Aorta (tissue), 5 donors: ENCODE results near the gene GABRR3. TPM values are rescaled to one million over a fixed set of nuclear protein-coding genes. Genes with fewer than 3 reads are reported as not detected.

ENCODE experiments used
- ATAC-seq: fragments of 200-7000 bp; cut with Tn5 transposase; one replicate; pipeline ENCODE4 v1.9.1; 2022; ENCODE audit warnings: moderate library complexity; ENCODE audit not compliant: low FRiP score
- DNase-seq, 2 donors: peaks; one replicate each; pipeline ENCODE4 v3.0.0-alpha.2; 2020
- H3K27ac ChIP-seq, 2 donors: one replicate each; pipeline ENCODE4 v1.5.1; 2013; ENCODE audit warnings: low read length in 2 of 2, mild to moderate bottlenecking in 2 of 2, moderate library complexity in 2 of 2, control low read depth in 1 of 2, inconsistent platforms in 1 of 2, low read depth in 1 of 2
- H3K27me3 ChIP-seq, 2 donors: one replicate each; pipeline ENCODE4 v1.6.1; 2013; ENCODE audit warnings: control low read depth in 1 of 2, low read length in 1 of 2, mild to moderate bottlenecking in 1 of 2, moderate library complexity in 1 of 2; ENCODE audit not compliant: insufficient read depth in 2 of 2, control insufficient read depth in 1 of 2
- H3K36me3 ChIP-seq, 2 donors: one replicate each; pipeline ENCODE4 v1.6.1; 2013; ENCODE audit warnings: control low read depth in 1 of 2, low read length in 1 of 2, mild to moderate bottlenecking in 1 of 2; ENCODE audit not compliant: insufficient read depth in 2 of 2, control insufficient read depth in 1 of 2
- H3K4me1 ChIP-seq, 2 donors: one replicate each; pipeline ENCODE4 v1.6.1; 2013; ENCODE audit warnings: low read length in 2 of 2, control low read depth in 1 of 2, mild to moderate bottlenecking in 1 of 2, moderate library complexity in 1 of 2; ENCODE audit not compliant: insufficient read depth in 2 of 2, control insufficient read depth in 1 of 2
- H3K4me3 ChIP-seq, 2 donors: one replicate each; pipeline ENCODE4 v1.5.1; 2013; ENCODE audit warnings: low read length in 2 of 2, control low read depth in 1 of 2, mild to moderate bottlenecking in 1 of 2
- H3K9me3 ChIP-seq: one replicate; pipeline ENCODE4 v1.6.1; 2013; ENCODE audit warnings: mild to moderate bottlenecking, low read length; ENCODE audit not compliant: control insufficient read depth
- WGBS, 2 donors: extraction: QIAGEN DNeasy Blood & Tissue Kit; methylation state at CpG; one replicate each; pipeline ENCODE4 v1.1.7; 2013; 5-methylcytosine and 5-hydroxymethylcytosine counted together
- intact Hi-C, 2 donors: fragments of 100-400 bp; cut with DNase I; formaldehyde crosslinking; loops; one replicate each; pipeline versions ENCODE4 v1.14.2 to v1.15.0; 2022
- polyA plus RNA-seq, 2 donors: library from polyadenylated mRNA; stranded (reverse); fragments of 200-250 nt; gene quantifications; one replicate each; pipeline ENCODE4 v1.2.3, GENCODE V29; 2013
- total RNA-seq, 2 donors: library from RNA; stranded (reverse); fragmentation: NEBNext Ultra II Directional; extraction: Animal tissue kit (Norgen Biotek cat#: 25700); gene quantifications; one replicate each; pipeline ENCODE4 v1.2.1, GENCODE V29; 2021
- donor health status: healthy with polysubstance abuse.
- donor health status: Bipolar disorder and iron deficiency.
- donor health status: DM: no; HTN: no; CAD: no.
- donor health status: DM: no; HTN: no; CAD: no.
- donor health status: DM: yes; HTN: yes; CAD: no.

The GABRR3 gene
- total and polyA plus RNA-seq, 4 donors, result not detected

- intact Hi-C loops, result no loop called here
- ATAC-seq, result no peak
Observed at GRCh38 chr3:98002717-98003116, 32.4 kb downstream of the GABRR3 start.

GRCh38 chr3:97999994-98000393 is 35.1 kb downstream of the GABRR3 start:
- Histone ChIP-seq H3K36me3 (no peaks in the 10 kb centered on the region), H3K27ac (no peak overlapping the region), H3K27me3 (no peaks in the 10 kb centered on the region), H3K9me3 (no peaks in the 10 kb centered on the region), H3K4me3 (no peak overlapping the region), H3K4me1 (no peaks in the 10 kb centered on the region)
- intact Hi-C loops, result no loop called here
- no peak for DNase-seq
- 12 to 15% methylated on average over 1 of the region's 1 CpG for WGBS, 2 donors
- no peak for ATAC-seq

More at GRCh38 chr3:98002717-98003116, 32.4 kb downstream of the GABRR3 start:
- H3K27me3 ChIP-seq, result no peaks in the 10 kb centered on the region
- 96 to 97% methylated on average over 1 of the region's 1 CpG for WGBS, 2 donors
- H3K36me3 ChIP-seq, result no peaks in the 10 kb centered on the region
- no peak for DNase-seq
- H3K4me1 ChIP-seq, result no peaks in the 10 kb centered on the region
- no peak overlapping the region for H3K4me3 ChIP-seq
- no peaks in the 10 kb centered on the region for H3K9me3 ChIP-seq
- no peak overlapping the region for H3K27ac ChIP-seq

DNA sequence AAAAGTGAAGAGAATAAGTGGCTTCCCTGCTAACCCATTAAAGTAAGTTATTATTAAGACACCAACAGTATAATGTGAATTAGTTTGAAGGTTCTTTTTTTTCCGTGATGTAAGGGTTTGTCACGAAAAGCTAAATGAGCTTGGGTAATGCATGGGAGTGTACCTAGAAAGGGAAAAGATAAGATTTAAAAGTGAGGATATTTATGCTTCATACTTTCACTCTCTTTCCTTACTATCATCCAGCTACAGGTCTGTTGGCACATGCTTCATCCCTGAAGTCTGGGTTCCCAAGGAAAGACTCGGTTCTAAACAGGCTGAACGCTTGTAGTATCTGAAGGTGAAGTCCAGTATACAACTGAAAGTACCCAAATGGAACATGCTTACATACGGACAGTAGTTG is 36.0 kb downstream of the GABRR3 start:
- no peak overlapping the region for H3K27ac ChIP-seq
- ATAC-seq (no peak), DNase-seq (no peak)
- 89 to 94% methylated on average over 5 of the region's 5 CpGs for WGBS, 2 donors
- no peak overlapping the region for H3K4me3 ChIP-seq
- H3K36me3 ChIP-seq, result no peaks in the 10 kb centered on the region
- H3K9me3 ChIP-seq, result no peaks in the 10 kb centered on the region
- intact Hi-C loops, result no loop called here
- H3K27me3 ChIP-seq, result no peaks in the 10 kb centered on the region
- no peaks in the 10 kb centered on the region for H3K4me1 ChIP-seq

DNA sequence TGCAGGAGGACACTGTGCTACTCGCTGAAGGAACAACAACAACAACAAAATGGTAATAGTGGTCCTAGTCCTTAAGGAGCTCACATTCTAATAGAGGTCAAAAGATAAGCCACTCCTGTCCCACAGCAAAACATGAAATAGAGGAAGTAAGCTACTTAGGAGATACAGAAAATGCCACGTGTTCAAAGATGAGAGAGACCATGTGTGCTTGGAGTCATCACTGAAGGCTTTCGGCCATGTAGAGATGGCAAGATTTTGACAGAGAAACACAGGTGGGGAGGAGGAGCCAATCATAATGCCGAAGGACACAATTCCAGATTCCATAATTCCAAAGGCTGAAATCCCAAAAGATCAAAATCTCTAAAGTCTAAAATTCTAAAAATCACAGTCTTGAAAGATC is 38.1 kb downstream of the GABRR3 start:
- Histone ChIP-seq H3K4me1 (no peaks in the 10 kb centered on the region), H3K9me3 (no peaks in the 10 kb centered on the region), H3K27ac (no peak overlapping the region), H3K36me3 (no peaks in the 10 kb centered on the region), H3K27me3 (no peaks in the 10 kb centered on the region), H3K4me3 (no peak overlapping the region)
- no peak for ATAC-seq
- intact Hi-C loops, result no loop called here
- DNase-seq, result no peak
- WGBS, 2 donors, result 82 to 85% methylated on average over 4 of the region's 4 CpGs

GRCh38 chr3:97994328-97994945 is 40.7 kb downstream of the GABRR3 start:
- Histone ChIP-seq H3K27ac (no peak overlapping the region), H3K4me3 (no peak overlapping the region), H3K36me3 (no peaks in the 10 kb centered on the region), H3K9me3 (no peaks in the 10 kb centered on the region), H3K27me3 (no peaks in the 10 kb centered on the region), H3K4me1 (no peaks in the 10 kb centered on the region)
- intact Hi-C loops, result no loop called here
- ATAC-seq (no peak), DNase-seq (no peak)
- WGBS, 2 donors, result 78 to 82% methylated on average over 2 of the region's 2 CpGs

DNA sequence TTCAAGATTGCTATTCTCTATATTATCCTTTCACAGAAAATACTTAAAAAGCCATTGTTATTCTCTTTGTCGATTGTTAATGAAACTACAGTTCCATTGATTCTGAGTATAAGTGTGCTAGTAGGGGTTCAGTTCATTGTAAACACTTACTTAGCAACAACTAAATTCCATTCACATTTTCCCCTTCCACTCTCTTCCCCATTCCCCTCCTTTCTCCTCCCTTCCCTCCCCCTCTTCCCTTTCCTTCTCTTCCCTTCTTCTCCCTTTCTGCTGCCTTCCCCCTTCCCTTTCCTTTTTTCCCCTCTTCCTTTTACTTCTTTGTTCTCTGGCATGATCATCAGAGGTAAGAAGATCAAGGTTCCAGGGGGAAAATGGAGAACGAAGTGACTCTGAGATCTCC is 41.6 kb downstream of the GABRR3 start:
- DNase-seq (no peak), ATAC-seq (no peak)
- Histone ChIP-seq H3K4me1 (no peaks in the 10 kb centered on the region), H3K27me3 (no peaks in the 10 kb centered on the region), H3K4me3 (no peak overlapping the region), H3K27ac (no peak overlapping the region), H3K9me3 (no peaks in the 10 kb centered on the region), H3K36me3 (no peaks in the 10 kb centered on the region)
- intact Hi-C loops, result no loop called here
- WGBS, 2 donors, result 65 to 71% methylated on average over 2 of the region's 2 CpGs

DNA sequence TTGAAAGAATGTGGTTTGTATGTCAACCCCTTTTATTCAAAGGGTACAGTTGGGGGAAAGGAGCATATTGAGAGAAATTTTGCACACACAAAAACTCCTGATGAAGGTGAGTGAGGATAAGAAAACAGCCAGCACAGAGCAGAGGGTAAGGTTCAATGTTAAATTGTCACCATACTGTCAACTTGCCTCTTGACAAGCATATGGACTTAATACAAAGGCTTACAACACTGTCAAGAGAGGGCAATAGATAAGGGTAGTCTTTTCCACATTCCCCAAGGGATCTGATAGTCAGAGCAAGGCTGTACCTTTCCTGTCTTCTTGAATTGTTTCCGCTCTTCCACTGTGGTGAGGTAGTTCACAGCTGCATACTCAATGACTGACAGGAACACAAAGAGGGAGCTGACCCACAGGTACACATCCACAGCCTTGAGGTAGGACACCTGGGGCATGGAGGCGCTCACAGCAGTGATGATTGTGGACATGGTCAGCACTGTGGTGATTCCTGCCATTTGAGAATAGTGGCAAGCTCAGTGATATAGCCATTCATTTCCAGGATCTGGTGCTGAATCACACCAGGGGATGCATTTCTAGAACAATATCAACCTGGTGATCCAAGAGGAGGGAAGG is 42.5 kb downstream of the GABRR3 start:
- no peaks in the 10 kb centered on the region for H3K4me1 ChIP-seq
- H3K36me3 ChIP-seq, result no peaks in the 10 kb centered on the region
- no peak overlapping the region for H3K27ac ChIP-seq
- WGBS, 2 donors, result 85 to 96% methylated on average over 2 of the region's 2 CpGs
- ATAC-seq (no peak), DNase-seq (no peak)
- H3K27me3 ChIP-seq, result no peaks in the 10 kb centered on the region
- no peak overlapping the region for H3K4me3 ChIP-seq
- intact Hi-C loops, result no loop called here
- H3K9me3 ChIP-seq, result no peaks in the 10 kb centered on the region

- intact Hi-C loops, result no loop called here
- 51% methylated on average over 5 of the region's 5 CpGs for WGBS, 2 donors
- ATAC-seq (no peak), DNase-seq (no peak)
- H3K36me3 ChIP-seq, result no peaks in the 10 kb centered on the region
- H3K27me3 ChIP-seq, result no peaks in the 10 kb centered on the region
- no peaks in the 10 kb centered on the region for H3K4me1 ChIP-seq
- no peaks in the 10 kb centered on the region for H3K9me3 ChIP-seq
- no peak overlapping the region for H3K27ac ChIP-seq
- H3K4me3 ChIP-seq, result no peak overlapping the region
Observed at GRCh38 chr3:97991293-97991682, 43.8 kb downstream of the GABRR3 start.

GRCh38 chr3:97990624-97991292 is 44.4 kb downstream of the GABRR3 start:
- DNase-seq (no peak), ATAC-seq (no peak)
- no peaks in the 10 kb centered on the region for H3K4me1 ChIP-seq
- 13 to 14% methylated on average over 2 of the region's 2 CpGs for WGBS, 2 donors
- intact Hi-C loops, result no loop called here
- H3K27ac ChIP-seq, result no peak overlapping the region
- H3K4me3 ChIP-seq, result no peak overlapping the region
- no peaks in the 10 kb centered on the region for H3K9me3 ChIP-seq
- H3K27me3 ChIP-seq, result no peaks in the 10 kb centered on the region
- no peaks in the 10 kb centered on the region for H3K36me3 ChIP-seq
